ENCODE measurements around the gene IGSF23. TPM values are rescaled to one million over a fixed set of nuclear protein-coding genes. Genes with fewer than 3 reads are reported as not detected.
"Not testable (repeated sequence)": the region's sequence is repeated elsewhere in the genome, so short reads cannot be mapped to it uniquely, and the experiment has no call there.

The IGSF23 gene
- total RNA-seq, 1 donor from 2014 or later, result not detected

- H3K27ac Mint-ChIP-seq, result no peak overlapping the region
- H3K36me3 Mint-ChIP-seq (ENCODE audit: low read depth), result peaks cover 3% of the 10 kb centered on the region
- no peaks in the 10 kb centered on the region for H3K27me3 Mint-ChIP-seq
- H3K4me1 Mint-ChIP-seq, result no peaks in the 10 kb centered on the region
- intact Hi-C loops (cut with micrococcal nuclease), result no loop called here
- DNase-seq, result no peak
- H3K9me3 Mint-ChIP-seq, result no peaks in the 10 kb centered on the region
- H3K4me3 Mint-ChIP-seq, result no peak overlapping the region
Measured at GRCh38 chr19:44662691-44663385, 49.5 kb downstream of the IGSF23 start.

- peaks cover 3% of the 10 kb centered on the region for H3K36me3 Mint-ChIP-seq (ENCODE audit: low read depth)
- H3K4me3 Mint-ChIP-seq, result no peak overlapping the region
- no peaks in the 10 kb centered on the region for H3K27me3 Mint-ChIP-seq
- H3K27ac Mint-ChIP-seq, result no peak overlapping the region
- H3K9me3 Mint-ChIP-seq, result no peaks in the 10 kb centered on the region
- H3K4me1 Mint-ChIP-seq, result no peaks in the 10 kb centered on the region
- no peak for DNase-seq
- intact Hi-C loops (cut with micrococcal nuclease), result no loop called here
Measured at GRCh38 chr19:44663996-44664395, 50.6 kb downstream of the IGSF23 start.

- no peak for DNase-seq
- Mint-ChIP-seq H3K36me3 (ENCODE audit: low read depth) (peaks cover 3% of the 10 kb centered on the region), H3K4me3 (no peak overlapping the region), H3K27ac (no peak overlapping the region), H3K9me3 (no peaks in the 10 kb centered on the region), H3K4me1 (no peaks in the 10 kb centered on the region), H3K27me3 (no peaks in the 10 kb centered on the region)
- intact Hi-C loops (cut with micrococcal nuclease), result no loop called here
Measured at GRCh38 chr19:44664976-44665375, 51.6 kb downstream of the IGSF23 start.

- DNase-seq, result no peak
- Mint-ChIP-seq H3K27ac (peak overlapping the region; percentile 36), H3K9me3 (no peaks in the 10 kb centered on the region), H3K36me3 (ENCODE audit: low read depth) (peaks cover 2% of the 10 kb centered on the region), H3K4me1 (no peaks in the 10 kb centered on the region), H3K27me3 (no peaks in the 10 kb centered on the region), H3K4me3 (no peak overlapping the region)
- intact Hi-C loops (cut with micrococcal nuclease), result no loop called here
Measured at GRCh38 chr19:44666852-44667556, 53.6 kb downstream of the IGSF23 start.

GRCh38 chr19:44668985-44669764 lies 55.8 kb downstream of the IGSF23 start:
- H3K4me1 Mint-ChIP-seq, result no peaks in the 10 kb centered on the region
- no peaks in the 10 kb centered on the region for H3K9me3 Mint-ChIP-seq
- H3K4me3 Mint-ChIP-seq, result no peak overlapping the region
- H3K27ac Mint-ChIP-seq, result no peak overlapping the region
- intact Hi-C loops (cut with micrococcal nuclease), result no loop called here
- no peaks in the 10 kb centered on the region for H3K36me3 Mint-ChIP-seq (ENCODE audit: low read depth)
- H3K27me3 Mint-ChIP-seq, result no peaks in the 10 kb centered on the region
- DNase-seq, result no peak

GRCh38 chr19:44670027-44670426 lies 56.7 kb downstream of the IGSF23 start:
- intact Hi-C loops (cut with micrococcal nuclease); H3K27me3 Mint-ChIP-seq; H3K27ac Mint-ChIP-seq; H3K36me3 Mint-ChIP-seq (ENCODE audit: low read depth); DNase-seq; H3K9me3 Mint-ChIP-seq; H3K4me3 Mint-ChIP-seq; H3K4me1 Mint-ChIP-seq: not testable (repeated sequence)

GRCh38 chr19:44671400-44671799 lies 58.0 kb downstream of the IGSF23 start, which contains the start of gene CEACAM19:
Gene CEACAM19, plus strand, starts transcription at chr19:44671482. Its CDS starts 450 bp downstream, at chr19:44671932.
- H3K4me1 Mint-ChIP-seq, result no peaks in the 10 kb centered on the region
- intact Hi-C loops (cut with micrococcal nuclease), result no loop called here
- no peaks in the 10 kb centered on the region for H3K9me3 Mint-ChIP-seq
- no peaks in the 10 kb centered on the region for H3K36me3 Mint-ChIP-seq (ENCODE audit: low read depth)
- H3K4me3 Mint-ChIP-seq, result no peak within 1 kb of the TSS
- DNase-seq, result no peak
- no peak within 1 kb of the TSS for H3K27ac Mint-ChIP-seq
- no peaks in the 10 kb centered on the region for H3K27me3 Mint-ChIP-seq

- H3K27ac Mint-ChIP-seq, result no peak overlapping the region
- intact Hi-C loops (cut with micrococcal nuclease), result no loop called here
- no peak overlapping the region for H3K4me3 Mint-ChIP-seq
- DNase-seq, result no peak
- no peaks in the 10 kb centered on the region for H3K27me3 Mint-ChIP-seq
- no peaks in the 10 kb centered on the region for H3K4me1 Mint-ChIP-seq
- no peaks in the 10 kb centered on the region for H3K36me3 Mint-ChIP-seq (ENCODE audit: low read depth)
- H3K9me3 Mint-ChIP-seq, result no peaks in the 10 kb centered on the region
Measured at GRCh38 chr19:44672226-44672625, 58.9 kb downstream of the IGSF23 start.

- H3K27ac Mint-ChIP-seq, result no peak overlapping the region
- DNase-seq, result no peak
- no peaks in the 10 kb centered on the region for H3K36me3 Mint-ChIP-seq (ENCODE audit: low read depth)
- intact Hi-C loops (cut with micrococcal nuclease), result no loop called here
- H3K4me3 Mint-ChIP-seq, result no peak overlapping the region
- no peaks in the 10 kb centered on the region for H3K9me3 Mint-ChIP-seq
- no peaks in the 10 kb centered on the region for H3K4me1 Mint-ChIP-seq
- no peaks in the 10 kb centered on the region for H3K27me3 Mint-ChIP-seq
Measured at GRCh38 chr19:44673510-44673909, 60.1 kb downstream of the IGSF23 start.

GRCh38 chr19:44675521-44675920 lies 62.2 kb downstream of the IGSF23 start:
- no peak for DNase-seq
- no peaks in the 10 kb centered on the region for H3K4me1 Mint-ChIP-seq
- intact Hi-C loops (cut with micrococcal nuclease), result no loop called here
- H3K4me3 Mint-ChIP-seq, result no peak overlapping the region
- no peaks in the 10 kb centered on the region for H3K36me3 Mint-ChIP-seq (ENCODE audit: low read depth)
- H3K27ac Mint-ChIP-seq, result no peak overlapping the region
- no peaks in the 10 kb centered on the region for H3K9me3 Mint-ChIP-seq
- H3K27me3 Mint-ChIP-seq, result no peaks in the 10 kb centered on the region

GRCh38 chr19:44677019-44677811 lies 63.9 kb downstream of the IGSF23 start:
- Mint-ChIP-seq H3K4me3 (no peak overlapping the region), H3K27ac (no peak overlapping the region), H3K9me3 (no peaks in the 10 kb centered on the region), H3K36me3 (ENCODE audit: low read depth) (no peaks in the 10 kb centered on the region), H3K4me1 (no peaks in the 10 kb centered on the region), H3K27me3 (peaks cover 3% of the 10 kb centered on the region)
- intact Hi-C loops (cut with micrococcal nuclease), result no loop called here
- no peak for DNase-seq

- Mint-ChIP-seq H3K27me3 (peaks cover 6% of the 10 kb centered on the region), H3K4me3 (no peak overlapping the region), H3K36me3 (ENCODE audit: low read depth) (no peaks in the 10 kb centered on the region), H3K4me1 (peaks cover 9% of the 10 kb centered on the region), H3K9me3 (no peaks in the 10 kb centered on the region), H3K27ac (no peak overlapping the region)
- intact Hi-C loops (cut with micrococcal nuclease), result no loop called here
- DNase-seq, result no peak
Measured at GRCh38 chr19:44680536-44680935, 67.2 kb downstream of the IGSF23 start.

- Mint-ChIP-seq H3K27ac (no peak overlapping the region), H3K36me3 (ENCODE audit: low read depth) (no peaks in the 10 kb centered on the region), H3K27me3 (peaks cover 10% of the 10 kb centered on the region), H3K4me3 (no peak overlapping the region), H3K9me3 (no peaks in the 10 kb centered on the region), H3K4me1 (peaks cover 9% of the 10 kb centered on the region)
- intact Hi-C loops (cut with micrococcal nuclease), result no loop called here
- DNase-seq, result no peak
Measured at GRCh38 chr19:44681992-44682790, 68.8 kb downstream of the IGSF23 start.
